ENCODE results near the gene SUMF1.

The SUMF1 gene

DNA sequence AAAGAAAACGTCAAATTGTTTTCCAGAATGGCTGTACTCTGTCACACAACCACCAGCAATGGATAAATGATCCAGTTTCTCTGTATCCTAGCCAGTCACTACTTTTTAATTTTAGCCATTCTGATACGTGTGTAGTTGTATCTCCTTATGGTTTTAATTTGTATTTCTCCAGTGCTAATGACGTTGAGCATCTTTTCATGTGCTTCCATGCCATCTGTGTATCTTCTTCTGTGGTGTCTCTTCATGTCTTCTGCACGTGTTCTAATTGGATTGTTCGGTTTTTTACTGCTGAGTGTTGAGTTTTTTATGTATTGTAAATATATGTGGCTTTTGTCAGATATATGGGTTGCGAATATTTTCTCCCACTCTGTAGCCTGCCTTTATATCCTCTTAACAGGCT, 81.9 kb downstream of the SUMF1 start:
- no peak for DNase-seq (ENCODE audit: low spot score)

DNA sequence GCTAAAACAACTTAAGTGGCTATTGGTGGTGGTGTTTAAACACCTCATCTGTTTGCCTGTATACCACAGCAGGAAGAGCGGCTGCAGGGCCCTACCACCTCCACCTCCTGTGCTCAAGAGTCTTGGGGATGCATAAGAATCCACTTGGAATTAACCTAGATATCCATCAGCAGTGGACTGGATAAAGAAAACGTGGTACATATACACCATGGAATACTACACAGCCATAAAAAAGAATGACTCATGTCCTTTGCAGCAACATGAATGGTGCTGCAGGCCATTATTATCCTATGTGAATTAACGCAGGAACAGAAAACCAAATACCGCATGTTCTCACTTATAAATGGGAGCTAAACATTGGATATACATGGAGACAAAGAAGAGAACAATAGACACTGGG, 87.1 kb downstream of the SUMF1 start:
- DNase-seq (ENCODE audit: low spot score) = no peak

DNA sequence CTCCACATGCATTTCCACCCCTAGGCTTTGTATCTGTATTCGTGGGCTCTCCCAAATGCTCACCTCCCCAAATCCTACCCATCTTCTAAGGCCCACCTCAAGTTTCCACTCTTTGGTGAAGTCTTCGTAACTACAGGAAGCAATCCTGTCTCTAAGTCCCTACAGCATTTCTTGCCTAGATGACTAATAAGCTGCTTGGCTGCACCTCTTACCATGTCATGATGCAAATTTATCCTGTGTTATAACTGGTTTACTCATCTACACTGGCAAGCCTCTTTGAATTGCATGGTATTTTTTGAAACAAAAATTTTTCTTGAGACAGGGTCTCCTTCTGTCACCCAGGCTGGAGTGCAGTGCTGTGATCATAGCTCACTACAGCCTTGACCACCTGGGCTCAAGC, 90.6 kb downstream of the SUMF1 start:
- no peak for DNase-seq (ENCODE audit: low spot score)

DNA sequence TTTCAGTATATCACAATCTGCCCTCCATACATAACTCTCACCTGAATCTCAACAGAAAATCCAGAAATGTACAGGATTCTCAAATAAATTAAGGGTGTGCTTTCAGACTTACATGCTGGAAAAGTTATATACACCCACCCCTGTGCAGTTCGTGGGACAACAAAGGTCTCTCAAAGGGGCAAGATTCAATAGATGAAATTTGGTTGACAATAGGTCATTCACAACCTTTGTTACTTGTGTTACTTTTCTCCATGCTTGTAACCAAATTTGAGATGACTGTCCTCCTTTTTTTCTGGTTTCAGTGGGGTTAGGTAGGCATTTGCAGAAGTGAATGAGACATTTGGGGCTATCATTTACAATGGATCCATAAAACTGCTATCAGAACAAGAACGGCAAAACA, 91.2 kb downstream of the SUMF1 start:
- DNase-seq (ENCODE audit: low spot score) = no peak

DNA sequence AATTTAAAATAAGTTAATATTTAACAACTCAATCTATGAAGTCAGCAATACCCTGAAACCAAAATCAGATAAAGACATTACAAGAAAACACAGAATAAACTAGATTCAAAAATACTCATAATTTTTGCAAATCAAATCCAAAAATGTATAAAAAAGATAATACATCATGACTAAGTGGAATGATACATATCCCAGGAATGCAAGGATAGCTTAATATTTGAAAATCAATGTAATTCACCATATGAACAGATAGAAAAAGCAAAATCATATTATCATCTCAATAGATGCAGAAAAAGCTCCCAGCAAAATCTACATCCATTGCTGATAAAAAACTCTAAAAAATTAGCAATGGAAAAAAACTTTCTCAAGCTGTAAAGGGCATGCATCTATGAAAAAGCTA, 93.4 kb downstream of the SUMF1 start:
- DNase-seq (ENCODE audit: low spot score) = no peak

DNA sequence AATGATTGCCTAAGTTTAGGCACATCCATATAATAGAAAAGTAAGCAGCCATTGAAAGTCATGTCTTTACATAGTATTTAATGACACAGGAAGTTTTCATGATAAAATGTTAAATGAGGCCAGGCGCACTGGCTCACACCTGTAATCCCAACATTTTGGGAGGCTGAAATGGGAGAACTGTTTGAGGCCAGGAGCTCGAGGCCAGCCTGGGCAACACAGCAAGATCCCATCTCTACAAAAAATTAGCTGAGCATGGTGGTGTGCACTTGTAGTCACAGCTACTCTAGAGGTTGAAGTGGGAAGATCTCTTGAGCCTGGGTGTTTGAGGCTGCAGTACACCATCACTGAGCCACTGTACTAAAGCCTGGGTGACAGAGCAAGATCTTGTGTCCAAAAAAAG, 104.5 kb downstream of the SUMF1 start:
- DNase-seq (ENCODE audit: low spot score) = no peak

DNA sequence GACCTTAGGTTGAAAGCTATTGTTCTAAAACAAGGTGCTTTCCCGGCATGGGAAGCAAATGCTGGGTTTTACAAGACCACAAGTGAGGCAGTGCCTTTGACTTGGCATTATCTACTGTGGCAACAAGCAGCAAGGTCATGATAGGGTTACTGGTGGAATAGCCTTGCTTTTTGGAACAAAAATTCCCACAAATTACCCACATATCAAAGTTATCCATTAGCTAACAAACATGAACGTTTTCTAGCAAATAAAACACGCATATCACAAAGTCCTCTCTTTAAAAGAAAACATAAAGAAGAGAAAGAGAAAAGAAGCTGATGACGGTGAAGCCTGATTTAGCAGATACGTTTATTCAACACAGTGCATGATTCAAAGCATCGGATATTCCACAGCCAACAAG, 106.3 kb downstream of the SUMF1 start:
- DNase-seq (ENCODE audit: low spot score) = no peak

DNA sequence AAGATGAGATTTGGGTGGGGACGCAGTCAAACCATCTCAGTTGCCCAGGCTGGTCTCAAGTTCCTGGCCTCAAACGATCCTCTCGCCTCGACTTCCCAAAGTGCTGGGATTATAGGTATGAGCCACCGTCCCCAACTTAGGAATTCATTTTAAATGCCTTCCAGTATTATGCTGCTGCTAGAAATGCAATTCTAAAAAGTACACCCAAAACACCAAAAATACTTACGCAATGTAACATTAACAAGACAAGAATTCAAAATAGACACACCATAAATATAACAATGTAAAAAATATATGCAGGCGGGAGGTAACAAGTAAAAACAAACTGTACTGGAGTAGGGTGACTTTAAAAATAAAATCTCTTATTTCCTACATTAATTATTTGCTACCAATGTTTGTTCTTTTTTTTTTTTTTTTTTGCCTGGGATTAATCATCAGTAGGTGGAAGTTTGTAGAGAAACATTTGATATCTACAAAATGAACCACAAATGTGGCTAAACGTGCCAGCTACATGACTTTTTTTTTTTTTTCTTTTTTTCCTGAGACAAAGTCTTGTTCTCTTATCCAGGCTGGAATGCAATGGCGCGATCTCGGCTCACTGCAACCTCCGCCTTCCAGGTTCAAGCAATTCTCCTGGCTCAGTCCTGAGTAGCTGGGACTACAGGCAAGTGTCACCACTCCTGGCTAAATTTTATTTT, 107.1 kb downstream of the SUMF1 start:
- no peak for DNase-seq (ENCODE audit: low spot score)

DNA sequence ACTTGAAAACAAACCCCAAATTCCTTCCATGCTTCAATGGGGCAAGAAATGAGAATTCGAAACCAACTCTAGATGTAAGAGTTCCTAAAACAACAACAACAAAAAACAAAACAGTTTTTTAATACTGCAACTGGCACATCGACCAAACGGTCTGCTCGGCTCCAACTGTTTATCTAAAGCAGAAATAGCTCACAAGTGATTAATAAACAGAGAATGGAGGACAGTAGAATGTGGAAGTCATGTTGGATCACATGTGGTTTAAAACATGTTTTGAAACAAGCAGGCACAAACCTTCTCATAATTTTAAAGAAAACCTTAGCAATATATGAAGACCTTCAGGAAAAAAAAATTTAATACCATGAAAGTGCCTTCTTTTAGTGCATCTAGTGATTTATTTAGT, 108.8 kb downstream of the SUMF1 start:
- DNase-seq (ENCODE audit: low spot score) = no peak

DNA sequence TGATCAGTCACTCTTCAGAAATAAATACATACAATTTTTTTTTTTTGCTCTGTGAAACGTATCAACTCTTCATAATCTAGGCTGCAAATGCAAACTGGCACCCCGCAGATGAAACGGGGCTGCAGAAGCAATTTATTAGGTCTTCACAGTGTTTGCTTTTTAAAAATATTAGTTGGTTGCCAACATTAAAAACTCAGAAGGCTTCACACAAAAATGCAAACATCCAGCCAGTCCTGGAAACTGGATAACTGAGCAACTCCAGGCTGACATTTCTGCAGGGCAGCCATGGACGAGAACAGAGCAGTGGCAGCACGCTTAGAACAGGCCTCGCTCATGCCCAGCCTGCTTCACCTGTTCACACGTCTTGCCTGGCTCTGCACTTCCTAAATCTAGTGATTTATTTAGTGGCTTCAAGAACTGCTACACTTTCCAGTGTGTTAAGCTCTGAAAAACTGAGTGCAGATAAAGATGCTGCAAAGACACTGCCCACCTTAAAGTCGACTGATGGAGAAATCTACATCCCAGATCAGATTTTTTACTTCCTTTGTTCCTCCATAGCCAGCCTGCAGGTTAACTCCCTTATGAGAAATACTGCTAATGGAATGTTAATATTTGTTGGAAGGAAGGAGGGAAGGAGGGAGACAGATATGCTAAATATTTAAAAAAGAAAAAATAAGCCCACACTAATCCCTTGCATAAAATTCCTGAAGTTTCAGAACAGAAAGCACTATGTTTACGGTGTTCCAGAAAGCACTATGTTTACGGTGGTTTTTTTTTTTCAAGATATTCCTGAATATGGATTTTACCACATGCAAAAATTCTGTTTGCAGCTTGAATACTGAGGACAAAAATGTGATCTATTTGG, 110.3 kb downstream of the SUMF1 start:
- DNase-seq (ENCODE audit: low spot score) = no peak

DNA sequence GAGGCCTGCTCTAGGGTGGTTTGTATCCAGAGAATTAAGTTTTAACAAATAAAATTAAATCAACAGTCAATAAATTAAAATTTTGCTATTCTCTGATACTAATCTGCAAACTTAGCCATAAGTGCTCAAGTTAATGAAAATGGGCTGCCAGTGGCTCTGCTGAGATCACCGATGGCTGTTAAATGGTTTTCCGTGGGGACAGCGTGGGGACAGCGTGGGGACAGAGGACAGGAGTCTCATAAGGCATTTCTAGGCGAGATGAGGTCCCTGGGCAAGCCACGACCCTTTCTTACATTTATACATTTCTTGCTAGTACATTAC, 110.9 kb downstream of the SUMF1 start:
- no peak for DNase-seq (ENCODE audit: low spot score)

DNA sequence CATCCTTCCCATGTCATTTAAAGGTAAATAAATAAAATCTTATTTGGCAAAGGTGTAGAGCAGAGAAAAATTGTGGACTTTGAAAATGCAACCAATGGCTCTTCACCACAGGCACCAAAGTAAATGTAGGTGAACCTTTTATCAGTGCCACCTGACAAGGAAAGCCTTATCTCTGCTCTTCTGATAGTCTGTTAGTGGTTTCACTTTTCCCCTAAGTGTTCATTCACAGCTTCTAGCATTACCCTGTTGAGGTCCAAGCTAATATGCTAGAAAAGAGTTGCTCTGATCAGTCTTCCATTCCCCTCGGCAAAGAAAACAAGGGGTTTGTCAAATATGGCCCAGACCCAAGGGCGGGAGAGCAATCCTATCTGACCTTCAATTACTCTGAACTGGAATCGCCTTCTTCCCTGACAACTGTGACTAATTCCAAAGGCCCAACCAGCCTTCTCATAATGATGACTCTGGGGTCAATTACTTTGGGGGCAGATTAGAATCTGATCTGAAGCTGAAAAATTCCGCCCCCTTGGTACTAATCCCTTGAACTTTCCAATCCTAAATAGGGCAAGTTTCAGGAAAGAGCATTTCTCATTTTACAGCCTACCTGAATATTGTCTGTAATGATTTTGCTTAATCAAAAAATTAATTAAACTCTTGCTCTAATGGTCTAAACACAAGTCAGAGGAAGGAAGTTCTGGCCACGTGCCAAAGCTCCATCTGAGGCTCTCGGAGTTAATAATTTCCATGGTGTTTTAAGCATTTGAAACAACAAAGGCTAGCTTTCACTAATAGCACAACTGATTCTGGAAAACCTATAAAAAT, 111.5 kb downstream of the SUMF1 start:
- DNase-seq (ENCODE audit: low spot score) = no peak

DNA sequence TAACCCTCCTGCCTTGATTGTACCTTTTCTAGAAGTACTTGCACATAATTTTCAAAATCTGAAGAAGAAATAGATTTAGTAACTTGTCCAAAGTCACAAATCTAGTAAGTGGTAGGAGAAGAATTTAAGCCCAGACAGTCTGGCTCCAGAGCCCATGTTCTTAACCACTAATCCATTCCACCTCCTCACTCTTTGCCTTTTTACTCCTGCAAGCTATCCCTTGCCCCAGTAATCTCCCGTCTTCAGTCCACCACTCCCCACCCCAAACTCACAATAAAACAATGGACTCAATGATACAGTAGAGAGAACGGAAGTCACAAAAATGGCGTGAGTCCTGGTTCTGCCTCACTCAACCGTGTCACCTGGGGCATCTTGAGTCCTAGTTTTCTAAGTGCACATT, 115.2 kb downstream of the SUMF1 start:
- DNase-seq (ENCODE audit: low spot score) = no peak

DNA sequence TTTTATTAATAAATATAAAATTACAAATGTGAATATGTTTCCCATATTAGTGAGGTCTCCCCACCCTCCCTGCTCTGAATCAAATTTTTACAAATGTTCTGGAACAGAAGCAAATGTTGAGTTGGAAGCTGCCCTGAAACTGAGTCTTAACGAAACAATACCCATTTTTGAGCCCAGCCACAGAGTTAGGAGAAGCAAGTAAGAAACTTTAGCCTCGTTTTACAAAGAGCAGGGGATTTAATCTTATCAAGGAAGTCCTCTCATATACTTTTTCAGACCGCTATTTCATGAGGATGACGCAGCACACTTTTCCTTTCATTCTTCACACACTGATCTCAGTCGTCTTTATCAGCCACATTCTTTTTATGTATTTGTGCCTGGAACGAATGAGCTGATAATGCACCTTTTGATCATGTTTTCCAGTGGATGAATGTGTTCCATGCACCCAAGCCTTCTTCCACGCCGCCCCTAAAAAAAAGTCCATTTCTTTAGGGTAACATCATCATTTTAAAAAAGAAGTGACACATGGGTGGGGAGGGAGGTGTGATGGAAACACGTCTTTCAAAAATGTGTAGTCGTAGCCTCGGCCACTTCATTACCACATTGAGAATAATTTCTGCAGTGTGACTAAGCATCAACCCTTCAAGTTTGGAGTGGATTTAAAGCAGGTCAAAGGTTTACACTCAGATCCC, 115.8 kb downstream of the SUMF1 start:
- DNase-seq (ENCODE audit: low spot score) = peak; percentile 16

DNA sequence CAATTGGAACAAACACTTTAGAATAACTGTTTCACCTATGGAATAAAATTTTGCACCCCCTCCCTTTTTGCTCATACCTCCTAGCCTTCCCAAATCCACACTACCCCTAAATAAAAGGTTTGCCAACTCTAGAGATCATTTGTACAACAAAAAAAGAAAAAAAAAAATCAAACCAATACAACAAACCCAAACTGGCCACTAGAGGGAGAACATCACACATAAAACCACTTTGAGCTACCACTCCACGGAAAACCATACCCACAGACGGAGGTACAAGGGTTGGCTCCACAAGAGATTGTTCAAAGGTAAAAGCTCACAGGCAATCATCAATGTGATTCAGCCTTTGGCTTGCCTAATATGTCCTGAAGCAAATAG, 116.3 kb downstream of the SUMF1 start:
- peak; percentile 64 for DNase-seq (ENCODE audit: low spot score)

DNA sequence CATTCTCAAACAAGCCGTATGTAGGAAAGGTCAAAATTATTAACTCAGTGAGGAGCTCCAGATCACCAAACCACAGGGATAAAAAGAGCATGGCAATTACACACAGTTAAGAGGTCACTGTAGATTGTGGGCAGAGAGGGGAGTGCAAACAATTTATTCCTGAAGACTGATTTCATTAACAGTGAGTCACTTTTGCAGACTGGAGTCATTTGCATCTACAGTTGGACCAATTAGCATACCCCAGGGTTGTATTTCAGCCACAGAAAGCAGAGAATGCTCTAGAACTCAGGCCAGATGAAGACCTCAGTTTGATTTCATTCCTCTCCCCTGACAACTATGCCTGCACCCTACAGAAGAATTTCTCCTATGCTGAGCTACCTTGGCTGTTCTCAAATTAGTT, 123.8 kb downstream of the SUMF1 start:
- no peak for DNase-seq (ENCODE audit: low spot score)

DNA sequence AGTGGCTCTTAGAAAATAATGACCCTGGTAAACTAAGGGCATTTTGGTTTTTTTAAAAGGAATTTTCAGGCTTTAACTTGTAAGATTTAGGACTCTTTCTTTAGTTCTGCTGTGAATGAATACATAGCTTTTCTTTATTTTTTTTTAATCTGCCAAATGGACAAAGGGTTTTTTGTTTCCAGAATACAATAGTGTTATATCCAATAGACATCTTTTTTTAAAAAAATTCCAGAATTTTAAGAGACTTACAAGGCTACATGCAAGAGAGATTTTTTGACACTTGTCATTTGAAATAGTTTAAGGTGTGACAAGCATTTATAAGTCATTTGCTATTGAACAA, 125.8 kb downstream of the SUMF1 start:
- peak; percentile 59 for DNase-seq (ENCODE audit: low spot score)

DNA sequence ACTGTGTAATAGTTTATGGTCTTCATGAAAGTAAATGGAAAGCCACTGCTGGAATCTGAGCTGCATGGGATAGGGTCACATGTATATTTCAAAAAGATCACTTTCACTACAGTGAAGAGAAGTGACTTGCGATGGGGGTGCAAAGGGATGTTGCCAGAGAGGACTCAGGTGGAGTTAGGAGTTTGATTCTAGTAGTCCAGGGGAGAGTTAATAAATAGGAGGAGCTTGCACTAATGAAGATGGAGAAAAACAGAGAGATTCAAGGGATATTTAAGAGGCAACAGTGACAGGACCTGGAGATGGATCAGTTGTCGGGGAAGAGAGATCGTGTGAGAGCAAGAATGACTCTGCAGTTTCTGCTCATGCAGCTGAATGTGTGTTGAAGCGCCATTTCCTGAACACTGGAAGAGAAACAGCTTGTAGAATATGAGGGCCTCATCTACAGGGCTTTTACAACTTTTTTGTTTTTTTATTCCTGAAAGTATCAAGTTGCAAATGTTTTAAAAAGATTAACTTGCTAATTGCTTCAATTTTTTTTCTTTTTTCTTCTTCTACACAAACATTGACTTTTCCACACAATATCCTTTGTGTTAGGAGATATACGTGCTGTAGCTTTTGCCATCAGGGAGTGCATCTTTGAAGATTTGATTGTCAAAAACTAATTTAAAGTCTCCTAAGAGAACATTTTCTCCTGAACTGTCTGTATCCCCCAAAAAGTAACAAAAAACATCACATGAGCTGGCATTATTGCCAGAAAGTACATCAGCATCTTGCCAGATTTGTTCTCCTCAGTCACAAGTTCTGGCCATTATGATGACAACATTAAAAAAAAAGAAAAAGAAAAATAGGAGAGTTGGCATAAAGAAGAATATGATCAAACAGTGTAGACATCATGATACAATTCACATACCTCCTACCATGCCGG, 126.4 kb downstream of the SUMF1 start:
- peak; percentile 49 for DNase-seq (ENCODE audit: low spot score)

DNA sequence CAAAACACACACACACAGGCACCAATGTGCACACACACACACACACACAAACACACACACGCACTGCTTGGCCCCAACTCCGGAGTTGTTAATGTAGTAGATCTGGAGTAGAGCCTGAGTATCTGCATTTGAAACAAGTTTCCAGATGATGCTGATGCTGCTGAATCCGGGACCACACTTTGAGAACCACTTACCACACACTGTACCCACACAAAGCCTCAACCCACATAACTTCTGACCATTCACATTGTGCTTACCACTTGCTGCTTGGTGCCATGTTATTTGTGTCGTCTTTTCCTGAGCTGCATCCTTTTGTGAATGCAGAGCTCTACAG, 127.0 kb downstream of the SUMF1 start:
- no peak for DNase-seq (ENCODE audit: low spot score)

DNA sequence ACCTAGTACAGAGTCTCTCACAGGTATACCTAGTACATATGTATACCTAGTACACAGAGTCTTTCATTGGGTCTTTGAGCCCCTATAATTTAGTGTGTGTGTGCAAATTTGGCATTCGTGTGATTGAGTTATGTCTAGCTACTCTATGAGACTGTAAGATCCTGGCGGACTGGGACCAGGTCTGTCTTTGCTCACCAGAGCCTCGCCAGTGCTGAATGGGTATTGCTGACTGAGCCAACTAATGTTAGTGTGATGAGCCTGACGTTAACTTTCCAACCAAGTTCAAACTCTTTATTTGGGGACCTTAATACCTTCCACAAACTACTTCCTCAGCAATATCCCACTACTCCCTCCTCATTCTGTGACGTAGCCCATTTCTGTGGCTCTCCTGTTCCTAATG, 128.3 kb downstream of the SUMF1 start:
- no peak for DNase-seq (ENCODE audit: low spot score)

DNA sequence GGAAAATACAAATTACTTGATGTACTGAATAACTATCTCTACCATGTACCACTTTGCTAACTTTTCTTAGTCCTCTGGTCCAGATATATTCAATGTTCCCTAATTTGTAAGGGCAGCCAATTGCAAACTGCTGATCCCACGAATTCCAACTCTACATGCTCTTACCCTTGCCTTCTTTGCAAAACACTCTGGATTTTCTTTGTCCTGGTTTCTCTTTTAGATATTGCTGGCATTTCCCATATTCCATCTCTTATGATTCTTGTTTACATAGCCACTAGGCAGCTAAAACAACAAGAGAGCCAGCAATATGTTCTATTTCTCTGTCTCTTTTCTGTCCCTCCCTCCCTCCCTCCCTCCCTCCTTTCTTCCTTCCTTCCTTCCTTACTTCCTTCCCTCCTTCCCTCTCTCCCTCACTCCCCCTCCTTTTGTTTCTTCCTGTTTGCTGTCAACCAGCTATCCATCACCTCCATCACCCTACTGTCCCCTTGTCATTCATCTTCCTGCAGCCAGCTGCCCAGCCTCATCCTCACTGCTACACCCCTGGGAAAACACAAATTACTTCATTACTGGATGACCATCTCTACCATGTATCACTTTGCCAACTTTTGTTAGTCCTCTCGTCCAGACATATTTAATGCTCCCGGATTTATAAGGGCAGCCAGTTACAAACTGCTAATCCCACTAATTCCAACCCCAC, 130.1 kb downstream of the SUMF1 start:
- DNase-seq (ENCODE audit: low spot score) = no peak

Data from globus pallidus (tissue), 1 donor.